HUDEP-2 (cell line): ENCODE measurements around the gene DNAJC2.
"Not testable (repeated sequence)": the region's sequence is repeated elsewhere in the genome, so short reads cannot be mapped to it uniquely, and the experiment has no call there.

Source experiments
- DNase-seq, 76 experiments: peaks; one replicate each; lab custom pipeline; 2025; ENCODE audit not compliant: unreplicated experiment in 76 of 76; lab: John Stamatoyannopoulos, UW

Gene DNAJC2

GRCh38 chr7:103343332-103343731, 1.2 kb downstream of the DNAJC2 start:
- no peak for DNase-seq

- no peak for DNase-seq
Measured at GRCh38 chr7:103341466-103341865, 3.1 kb downstream of the DNAJC2 start.

- DNase-seq: no peak
Measured at GRCh38 chr7:103338864-103339263, 5.7 kb downstream of the DNAJC2 start.

GRCh38 chr7:103336761-103337160, 7.8 kb downstream of the DNAJC2 start:
- no peak for DNase-seq

GRCh38 chr7:103325744-103326143, 18.8 kb downstream of the DNAJC2 start:
- no peak for DNase-seq

- no peak for DNase-seq
Measured at GRCh38 chr7:103317009-103317408, 27.6 kb downstream of the DNAJC2 start.

- DNase-seq: no peak
Measured at GRCh38 chr7:103316380-103316941, 28.1 kb downstream of the DNAJC2 start.

GRCh38 chr7:103314852-103315251, 29.7 kb downstream of the DNAJC2 start:
- DNase-seq: no peak

- DNase-seq: no peak
Measured at GRCh38 chr7:103307503-103308231, 36.9 kb downstream of the DNAJC2 start.

- DNase-seq: no peak
Measured at GRCh38 chr7:103301441-103301840, 43.1 kb downstream of the DNAJC2 start.

GRCh38 chr7:103299660-103300059, 44.9 kb downstream of the DNAJC2 start:
- DNase-seq: peak in 1 of 76 experiments; percentile 6

- no peak for DNase-seq
Measured at GRCh38 chr7:103297837-103298179, 46.8 kb downstream of the DNAJC2 start.

- DNase-seq: peak in 75 of 76 experiments; percentile 16 to 94 (median 84)
Measured at GRCh38 chr7:103296901-103297836, 47.4 kb downstream of the DNAJC2 start, which contains the start of gene PMPCB. Gene PMPCB, plus strand, starts transcription at chr7:103297435. Its CDS starts 25 bp downstream, at chr7:103297460.

GRCh38 chr7:103293526-103293925, 51.0 kb downstream of the DNAJC2 start:
- DNase-seq: no peak

- DNase-seq: no peak
Measured at GRCh38 chr7:103292122-103292521, 52.4 kb downstream of the DNAJC2 start.

GRCh38 chr7:103282802-103283427, 61.7 kb downstream of the DNAJC2 start:
- DNase-seq: not testable (repeated sequence)

GRCh38 chr7:103280803-103281155, 63.8 kb downstream of the DNAJC2 start:
- DNase-seq: peak in 45 of 76 experiments; percentile 5 to 62 (median 32)

- DNase-seq: peak in 75 of 76 experiments; percentile 64 to 94 (median 87)
Measured at GRCh38 chr7:103279963-103280802, 64.4 kb downstream of the DNAJC2 start.

GRCh38 chr7:103279636-103279962, 65.0 kb downstream of the DNAJC2 start:
- DNase-seq: peak in 39 of 76 experiments; percentile 4 to 68 (median 39)

- DNase-seq: not testable (repeated sequence)
Measured at GRCh38 chr7:103278195-103278594, 66.4 kb downstream of the DNAJC2 start.
